ENCODE measurements around the gene MTARC1.

Gene MTARC1

GRCh38 chr1:220768126-220768601 lies 18.5 kb upstream of the MTARC1 start:
- DNase-seq (ENCODE audit: low read depth, low spot score), result no peak
- no peak overlapping the region for H3K27ac ChIP-seq

- DNase-seq (ENCODE audit: low read depth, low spot score), result no peak
- H3K27ac ChIP-seq, result no peak overlapping the region
Measured at GRCh38 chr1:220769205-220769604, 17.5 kb upstream of the MTARC1 start.

DNA sequence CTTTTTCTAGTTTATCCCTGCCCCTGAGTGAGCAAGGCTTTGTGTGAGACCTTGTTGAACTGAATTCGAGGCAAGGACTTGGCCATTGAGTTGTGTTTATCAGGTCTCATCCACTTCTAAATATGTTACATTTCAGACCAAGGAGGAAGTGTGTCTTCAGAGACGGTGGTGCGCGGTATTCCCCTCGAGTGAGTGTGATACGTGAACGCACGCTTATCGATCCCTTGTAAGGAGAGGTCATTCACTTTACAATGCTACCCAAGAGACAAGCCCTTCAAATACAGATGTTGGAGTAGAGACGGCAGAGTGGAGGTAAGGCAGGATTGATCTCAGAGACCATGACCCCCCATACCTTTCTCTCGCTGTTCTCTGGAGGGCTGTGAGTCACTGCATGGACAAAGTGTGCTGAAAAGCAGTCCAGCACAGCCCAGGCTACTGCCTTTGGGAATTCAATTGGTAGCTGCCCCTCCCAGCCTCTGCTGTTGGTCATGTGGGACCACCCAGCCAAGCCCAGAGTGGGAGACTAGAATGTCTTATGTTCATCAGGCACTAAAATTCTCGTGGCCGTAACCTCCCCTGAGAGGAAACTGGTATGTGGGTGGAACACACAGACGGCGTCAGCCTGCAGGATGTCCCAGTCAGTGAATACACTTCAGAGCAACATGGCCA lies 16.3 kb upstream of the MTARC1 start:
- no peak for DNase-seq (ENCODE audit: low read depth, low spot score)
- H3K27ac ChIP-seq, result no peak overlapping the region

GRCh38 chr1:220772846-220773245 lies 13.9 kb upstream of the MTARC1 start:
- DNase-seq (ENCODE audit: low read depth, low spot score), result no peak
- H3K27ac ChIP-seq, result no peak overlapping the region

GRCh38 chr1:220775240-220775853 lies 11.4 kb upstream of the MTARC1 start:
- DNase-seq (ENCODE audit: low read depth, low spot score), result no peak
- no peak overlapping the region for H3K27ac ChIP-seq

DNA sequence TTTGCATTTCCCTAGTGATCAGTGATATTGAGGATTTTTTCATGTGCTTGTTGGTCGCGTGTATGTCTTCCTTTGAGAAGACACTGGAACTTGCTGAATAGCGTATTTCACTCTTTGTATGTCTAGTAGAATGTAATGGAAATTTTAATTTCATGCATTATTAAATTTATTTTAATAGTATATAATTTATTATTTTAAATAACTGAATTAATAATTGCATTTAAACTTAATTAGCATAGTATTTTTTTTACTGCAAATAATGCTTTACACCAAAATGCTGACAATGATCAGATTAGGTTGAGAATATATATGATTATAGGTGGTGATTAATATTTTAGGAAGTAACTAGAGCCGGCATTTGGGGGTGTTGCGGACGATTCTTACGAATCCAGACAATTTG lies 10.5 kb upstream of the MTARC1 start:
- DNase-seq (ENCODE audit: low read depth, low spot score), result no peak
- H3K27ac ChIP-seq, result no peak overlapping the region

DNA sequence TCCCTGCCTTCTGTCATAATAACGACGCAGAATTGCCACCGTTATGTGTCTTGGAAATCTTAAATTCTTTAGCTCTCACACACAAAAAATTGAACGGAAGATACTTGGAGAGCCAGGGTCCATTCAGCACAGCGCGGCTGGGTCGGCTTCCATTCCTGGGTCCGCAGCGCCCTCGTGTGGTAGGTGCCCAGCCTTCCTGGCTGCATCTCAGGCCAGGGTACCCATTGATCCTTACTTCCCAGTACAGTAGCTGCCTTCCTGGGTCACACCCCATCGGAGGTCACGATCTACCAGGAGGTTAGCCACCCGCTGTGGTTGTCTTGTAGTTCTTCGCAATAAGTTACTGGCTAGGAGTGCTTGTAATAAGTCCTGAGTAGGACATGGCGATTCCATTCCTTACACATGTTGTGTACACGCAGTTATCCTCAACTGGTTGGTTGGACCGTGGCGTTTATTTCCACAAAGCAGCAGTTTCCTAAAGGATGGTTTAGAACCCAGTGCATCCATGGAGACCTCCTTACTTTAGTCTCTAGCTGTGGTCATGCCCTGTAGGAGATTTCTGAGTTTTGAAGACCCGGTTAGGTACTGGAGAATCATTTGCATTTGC lies 9.9 kb upstream of the MTARC1 start:
- no peak for DNase-seq (ENCODE audit: low read depth, low spot score)
- H3K27ac ChIP-seq, result no peak overlapping the region

GRCh38 chr1:220783453-220783852 lies 3.3 kb upstream of the MTARC1 start:
- no peak overlapping the region for H3K27ac ChIP-seq
- DNase-seq (ENCODE audit: low read depth, low spot score), result no peak

DNA sequence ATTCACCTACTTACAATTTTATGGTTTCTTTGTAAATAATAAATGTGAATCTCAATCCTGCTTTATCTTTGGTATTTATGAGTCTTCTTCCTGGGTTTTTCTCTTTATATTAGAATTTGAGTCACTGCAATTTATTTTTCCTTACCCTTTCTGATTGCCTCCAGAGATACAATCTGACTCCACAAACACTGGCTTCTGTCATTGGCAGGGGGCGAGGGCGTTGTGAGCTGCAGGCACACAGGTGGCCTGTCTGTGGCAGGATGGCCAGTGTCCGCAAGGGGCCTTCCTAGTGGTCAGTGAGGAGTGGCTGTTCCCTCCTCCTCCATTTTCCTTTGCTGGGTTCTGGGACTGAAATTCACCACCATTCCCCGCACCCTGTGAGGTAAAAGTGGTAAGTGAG lies 2.0 kb upstream of the MTARC1 start:
- DNase-seq (ENCODE audit: low read depth, low spot score), result no peak
- H3K27ac ChIP-seq, result no peak overlapping the region

- no peak for DNase-seq (ENCODE audit: low read depth, low spot score)
- no peak overlapping the region for H3K27ac ChIP-seq
Measured at GRCh38 chr1:220785166-220786056, 1.3 kb upstream of the MTARC1 start.

DNA sequence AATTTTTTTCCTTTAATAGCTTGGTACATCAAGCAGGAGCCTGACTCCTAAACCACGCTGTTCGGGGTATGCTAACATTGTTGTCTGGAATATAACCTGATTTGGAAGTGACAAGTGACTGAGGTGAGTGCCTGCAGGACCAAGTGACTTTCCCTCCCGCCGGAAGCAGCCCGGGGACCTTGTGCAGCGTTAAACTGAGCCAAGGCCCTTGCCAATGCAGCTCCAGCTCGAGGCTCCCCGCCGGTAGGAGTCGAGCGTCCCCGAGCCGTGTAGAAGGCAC lies 716 bp upstream of the MTARC1 start:
- H3K27ac ChIP-seq, result no peak overlapping the region
- no peak for DNase-seq (ENCODE audit: low read depth, low spot score)

GRCh38 chr1:220787069-220787619 lies 431 bp downstream of the MTARC1 start:
- DNase-seq (ENCODE audit: low read depth, low spot score), result no peak
- H3K27ac ChIP-seq, result no peak overlapping the region

DNA sequence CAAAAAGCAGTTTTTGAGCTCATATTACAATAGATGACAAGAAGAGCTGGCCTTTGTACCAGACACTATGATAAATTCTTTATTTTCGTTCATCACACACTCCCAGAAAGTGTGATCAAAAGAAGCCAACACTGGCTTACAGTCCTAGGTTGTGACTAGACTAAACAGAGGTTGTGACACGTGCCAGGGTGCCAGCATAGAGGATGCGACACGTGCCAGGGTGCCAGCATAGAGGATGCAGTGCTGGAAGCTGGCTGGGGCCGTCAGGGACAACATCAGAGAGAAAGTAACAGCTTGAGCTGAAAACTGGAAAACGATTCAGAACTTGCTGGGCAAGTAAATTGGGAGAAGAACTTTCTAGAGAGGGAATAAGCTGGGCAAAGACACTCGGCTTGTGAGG lies 2.2 kb downstream of the MTARC1 start:
- DNase-seq (ENCODE audit: low read depth, low spot score), result no peak
- H3K27ac ChIP-seq, result no peak overlapping the region

DNA sequence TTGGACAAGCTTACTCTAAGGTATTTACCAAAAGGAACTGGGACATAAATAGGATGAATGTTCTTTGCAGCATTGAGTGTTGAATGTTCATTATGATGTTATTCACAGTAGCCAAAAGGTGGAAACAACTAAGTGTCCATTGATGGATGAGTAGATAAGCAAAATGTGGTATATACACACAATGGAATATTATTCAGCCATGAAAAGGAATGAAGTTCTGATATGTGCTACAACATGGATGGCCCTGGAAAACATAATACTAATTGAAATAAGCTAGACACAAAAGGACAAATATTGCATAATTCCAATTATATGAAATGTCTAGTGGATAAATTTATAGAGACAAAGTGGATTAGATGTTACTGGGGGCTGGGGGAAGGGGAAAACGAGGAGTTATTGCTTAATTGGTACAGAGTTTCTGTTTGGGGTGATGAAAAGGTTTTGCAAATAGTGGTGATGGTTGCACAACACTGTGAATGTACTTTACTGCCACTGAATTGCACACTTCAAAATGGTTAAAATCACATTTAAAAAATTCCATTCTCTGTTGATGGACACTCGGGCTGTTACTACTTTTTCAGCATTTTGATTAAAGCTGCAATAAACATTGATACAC lies 2.9 kb downstream of the MTARC1 start:
- H3K27ac ChIP-seq, result no peak overlapping the region
- no peak for DNase-seq (ENCODE audit: low read depth, low spot score)

DNA sequence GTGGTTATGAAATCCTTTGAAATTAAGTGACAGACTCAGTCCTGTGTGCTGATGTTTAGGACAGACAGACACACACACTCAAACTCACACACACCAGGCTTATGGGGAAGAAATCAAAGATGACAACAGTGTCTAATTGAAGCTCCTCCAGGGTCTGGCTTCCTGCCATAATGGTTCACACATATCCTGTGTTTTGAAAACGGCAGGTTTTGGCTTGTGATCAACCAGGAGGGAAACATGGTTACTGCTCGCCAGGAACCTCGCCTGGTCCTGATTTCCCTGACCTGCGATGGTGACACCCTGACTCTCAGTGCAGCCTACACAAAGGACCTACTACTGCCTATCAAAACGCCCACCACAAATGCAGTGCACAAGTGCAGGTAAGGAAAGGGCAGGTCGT lies 4.6 kb downstream of the MTARC1 start:
- no peak for DNase-seq (ENCODE audit: low read depth, low spot score)
- H3K27ac ChIP-seq, result no peak overlapping the region

DNA sequence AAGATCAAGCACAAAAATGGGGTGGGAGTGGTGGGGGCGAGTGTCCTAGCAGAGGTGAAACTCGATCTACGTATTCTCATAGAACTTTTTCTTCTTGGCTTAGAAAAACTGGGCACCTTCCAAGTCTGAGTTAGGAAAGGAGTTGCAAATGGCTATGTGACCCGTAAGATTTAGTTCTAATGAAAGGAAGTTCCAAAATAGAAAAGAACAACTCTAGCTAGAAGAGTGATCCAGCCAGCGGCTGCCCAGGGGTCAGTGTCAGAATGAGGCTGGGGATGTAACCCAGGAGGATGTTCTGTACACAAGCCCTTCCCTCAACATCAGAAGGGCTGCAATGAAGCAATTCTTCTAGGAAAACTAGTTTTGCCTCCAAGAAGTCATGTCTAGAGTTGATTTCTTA lies 5.2 kb downstream of the MTARC1 start:
- H3K27ac ChIP-seq, result no peak overlapping the region
- no peak for DNase-seq (ENCODE audit: low read depth, low spot score)

DNA sequence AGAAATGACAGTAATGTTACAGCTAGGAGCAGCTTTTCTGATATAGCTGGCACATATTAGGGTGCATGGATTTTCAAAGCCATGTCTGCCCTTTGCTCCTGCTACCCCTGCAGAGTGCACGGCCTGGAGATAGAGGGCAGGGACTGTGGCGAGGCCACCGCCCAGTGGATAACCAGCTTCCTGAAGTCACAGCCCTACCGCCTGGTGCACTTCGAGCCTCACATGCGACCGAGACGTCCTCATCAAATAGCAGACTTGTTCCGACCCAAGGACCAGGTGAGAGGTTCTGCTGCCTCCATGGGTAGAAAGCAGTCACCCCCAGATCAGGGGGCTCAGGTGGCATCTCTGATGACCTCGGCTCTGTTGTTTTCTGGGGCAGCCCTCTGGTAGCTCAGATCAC lies 9.8 kb downstream of the MTARC1 start:
- DNase-seq (ENCODE audit: low read depth, low spot score), result no peak
- no peak overlapping the region for H3K27ac ChIP-seq

DNA sequence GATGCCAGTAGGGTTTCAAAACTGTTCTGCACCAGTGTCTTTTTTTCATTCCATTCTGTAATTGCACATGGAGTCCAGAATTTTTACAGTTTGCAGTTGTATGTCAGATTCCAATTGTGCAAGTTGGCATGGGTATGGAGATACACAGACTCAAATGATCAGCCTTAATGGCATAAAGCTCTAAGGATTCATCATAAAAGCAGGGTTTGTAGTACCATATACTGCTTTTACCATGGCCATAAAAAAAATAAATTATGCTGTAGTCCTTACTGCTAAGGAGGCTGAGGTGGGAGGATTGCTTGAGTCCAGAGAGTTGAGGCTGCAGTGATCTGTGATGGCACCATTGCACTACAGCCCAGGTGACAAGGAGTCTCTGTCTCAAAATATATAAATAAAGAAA lies 10.3 kb downstream of the MTARC1 start:
- no peak for DNase-seq (ENCODE audit: low read depth, low spot score)
- H3K27ac ChIP-seq, result no peak overlapping the region

GRCh38 chr1:220797553-220797952 lies 10.8 kb downstream of the MTARC1 start:
- DNase-seq (ENCODE audit: low read depth, low spot score), result no peak
- H3K27ac ChIP-seq, result no peak overlapping the region

- no peak overlapping the region for H3K27ac ChIP-seq
- DNase-seq (ENCODE audit: low read depth, low spot score), result no peak
Measured at GRCh38 chr1:220798338-220798737, 11.6 kb downstream of the MTARC1 start.

Data from epithelial cell of prostate (primary cell).